Endodermal cell (in vitro differentiated cells): Measurements from ENCODE around the gene PTPRN2. TPM values are rescaled to one million over a fixed set of nuclear protein-coding genes. Genes with fewer than 3 reads are reported as not detected.

ENCODE experiments used
- DNase-seq: peaks from one replicate; pipeline ENCODE4 v3.0.0-alpha.2; 2017
- H3K27ac ChIP-seq: 2 replicates; pipeline ENCODE4 v1.5.1; 2013; ENCODE audit warnings: mild to moderate bottlenecking, low read depth, low read length, moderate library complexity
- H3K27me3 ChIP-seq: 2 replicates; pipeline ENCODE4 v1.6.1; 2013; ENCODE audit warnings: mild to moderate bottlenecking, low read length, moderate library complexity; ENCODE audit not compliant: insufficient read depth, control insufficient read depth, poor library complexity, severe bottlenecking
- H3K36me3 ChIP-seq: 2 replicates; pipeline ENCODE4 v1.7.0; 2013; ENCODE audit warnings: mild to moderate bottlenecking, low read length, moderate library complexity; ENCODE audit not compliant: control insufficient read depth, insufficient read depth
- H3K4me1 ChIP-seq: one replicate; pipeline ENCODE4 v1.7.0; 2013; ENCODE audit warnings: low read length; ENCODE audit not compliant: control insufficient read depth, insufficient read depth
- H3K4me3 ChIP-seq: 2 replicates; pipeline ENCODE4 v1.5.1; 2013; ENCODE audit warnings: mild to moderate bottlenecking, low read length, moderate library complexity
- H3K9ac ChIP-seq: 2 replicates; pipeline ENCODE4 v1.6.1; 2013; ENCODE audit warnings: mild to moderate bottlenecking, low read length, moderate library complexity; ENCODE audit not compliant: poor library complexity, severe bottlenecking; ENCODE audit errors: extremely low read depth
- H3K9me3 ChIP-seq: 2 replicates; pipeline ENCODE4 v1.6.1; 2013; ENCODE audit warnings: mild to moderate bottlenecking, low read length, moderate library complexity; ENCODE audit not compliant: control insufficient read depth
- H3K27ac Mint-ChIP-seq: 2 replicates; pipeline ENCODE4 v1.8.0; 2020; ENCODE audit warnings: mixed read lengths
- H3K27me3 Mint-ChIP-seq: 2 replicates; pipeline ENCODE4 v1.8.0; 2021; ENCODE audit warnings: mild to moderate bottlenecking, mixed read lengths; ENCODE audit not compliant: insufficient read depth
- H3K36me3 Mint-ChIP-seq: 2 replicates; pipeline ENCODE4 v1.8.0; 2020; ENCODE audit warnings: low read depth, mixed read lengths
- H3K4me1 Mint-ChIP-seq: 2 replicates; pipeline ENCODE4 v1.8.0; 2020; ENCODE audit warnings: mixed read lengths
- H3K4me3 Mint-ChIP-seq: 2 replicates; pipeline ENCODE4 v1.8.0; 2020; ENCODE audit warnings: mild to moderate bottlenecking, moderate library complexity, mixed read lengths
- H3K9me3 Mint-ChIP-seq: 2 replicates; pipeline ENCODE4 v1.8.0; 2020; ENCODE audit warnings: mild to moderate bottlenecking, mixed read lengths
- WGBS, 2 experiments: methylation state at CpG; one replicate each; pipeline versions ENCODE4 v1.1.5 to v1.1.7; 2013; ENCODE audit warnings: missing lambda C conversion rate in 2 of 2, mixed read lengths in 1 of 2; ENCODE audit not compliant: insufficient coverage in 1 of 2, insufficient read length in 1 of 2; 5-methylcytosine and 5-hydroxymethylcytosine counted together
- total RNA-seq, 2 donors: library from RNA; stranded (reverse); fragmentation: NEBNext Ultra II Directional in 1 of 2; extraction: Animal tissue kit (Norgen Biotek cat#: 25700) in 1 of 2; gene quantifications; 2 replicates in 1 of 2; 3 replicates in 1 of 2; pipeline ENCODE4 v1.2.1, GENCODE V29; 2021
- TF ChIP-seq, protein P1 (sequence below): fragments of 200-600 bp; sonication (generic); conservative IDR thresholded peaks from 2 replicates; pipeline ENCODE4 v1.5.0; 2021; ENCODE audit warnings: antibody characterized with exemption, mild to moderate bottlenecking

The PTPRN2 gene
- total RNA-seq, 2 donors from 2014 or later, result 0.69 to 1.2 TPM

DNA sequence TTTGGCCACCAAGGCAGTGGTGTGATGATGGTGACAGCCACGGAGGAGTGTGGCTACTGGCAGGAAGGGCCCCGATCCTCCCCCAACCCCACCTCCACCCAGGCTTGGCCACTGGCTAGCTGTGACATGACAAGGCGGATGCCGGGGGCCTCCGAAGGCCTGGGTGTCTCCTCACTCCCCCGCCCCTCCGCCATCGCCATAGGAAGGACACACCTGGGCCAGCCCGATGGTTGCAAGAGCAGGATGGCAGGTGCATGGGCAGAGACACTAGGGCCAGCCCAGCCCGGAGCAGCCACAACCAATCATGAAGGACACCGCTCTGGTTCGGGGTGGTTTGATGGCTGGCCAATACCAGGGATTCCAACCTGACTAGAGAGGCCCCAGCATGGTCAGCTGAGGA, 81.0 kb downstream of the PTPRN2 start:
- H3K9ac ChIP-seq, result no peak overlapping the region
- H3K27ac ChIP-seq, result no peak overlapping the region
- H3K4me1 ChIP-seq, result no peaks in the 10 kb centered on the region
- peaks cover 88% of the 10 kb centered on the region for H3K9me3 ChIP-seq
- no peak overlapping the region for H3K27ac Mint-ChIP-seq
- no peaks in the 10 kb centered on the region for H3K27me3 ChIP-seq
- TF ChIP-seq, protein P1, sequence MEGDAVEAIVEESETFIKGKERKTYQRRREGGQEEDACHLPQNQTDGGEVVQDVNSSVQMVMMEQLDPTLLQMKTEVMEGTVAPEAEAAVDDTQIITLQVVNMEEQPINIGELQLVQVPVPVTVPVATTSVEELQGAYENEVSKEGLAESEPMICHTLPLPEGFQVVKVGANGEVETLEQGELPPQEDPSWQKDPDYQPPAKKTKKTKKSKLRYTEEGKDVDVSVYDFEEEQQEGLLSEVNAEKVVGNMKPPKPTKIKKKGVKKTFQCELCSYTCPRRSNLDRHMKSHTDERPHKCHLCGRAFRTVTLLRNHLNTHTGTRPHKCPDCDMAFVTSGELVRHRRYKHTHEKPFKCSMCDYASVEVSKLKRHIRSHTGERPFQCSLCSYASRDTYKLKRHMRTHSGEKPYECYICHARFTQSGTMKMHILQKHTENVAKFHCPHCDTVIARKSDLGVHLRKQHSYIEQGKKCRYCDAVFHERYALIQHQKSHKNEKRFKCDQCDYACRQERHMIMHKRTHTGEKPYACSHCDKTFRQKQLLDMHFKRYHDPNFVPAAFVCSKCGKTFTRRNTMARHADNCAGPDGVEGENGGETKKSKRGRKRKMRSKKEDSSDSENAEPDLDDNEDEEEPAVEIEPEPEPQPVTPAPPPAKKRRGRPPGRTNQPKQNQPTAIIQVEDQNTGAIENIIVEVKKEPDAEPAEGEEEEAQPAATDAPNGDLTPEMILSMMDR, result no peak
- H3K4me3 Mint-ChIP-seq, result no peak overlapping the region
- DNase-seq, result no peak
- peaks cover 29% of the 10 kb centered on the region for H3K9me3 Mint-ChIP-seq
- H3K4me3 ChIP-seq, result no peak overlapping the region
- peaks cover 2% of the 10 kb centered on the region for H3K27me3 Mint-ChIP-seq
- H3K4me1 Mint-ChIP-seq, result no peaks in the 10 kb centered on the region
- H3K36me3 Mint-ChIP-seq, result no peaks in the 10 kb centered on the region
- no peaks in the 10 kb centered on the region for H3K36me3 ChIP-seq
- WGBS, 2 experiments, result 88 to 89% methylated on average over 7 to 12 of the region's 12 CpGs

DNA sequence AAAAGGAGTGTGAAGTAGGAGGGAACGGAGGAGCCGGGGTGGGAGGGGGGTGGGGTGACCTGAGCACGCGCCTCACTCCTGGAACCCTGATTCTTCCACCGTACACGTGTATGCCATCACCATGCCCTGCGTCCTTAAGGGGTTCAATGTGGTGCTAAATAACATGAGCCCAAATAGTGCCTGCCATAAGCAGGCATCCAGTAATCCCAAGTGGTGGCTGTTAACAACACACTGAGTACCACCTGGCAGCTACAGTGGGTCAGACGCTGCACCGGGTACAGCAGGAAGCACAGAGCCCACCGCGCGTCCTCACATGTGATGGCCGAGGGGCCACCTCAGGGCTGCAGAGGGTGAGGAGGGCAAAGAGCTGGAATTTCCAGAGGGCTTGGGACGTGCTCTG, 81.9 kb downstream of the PTPRN2 start:
- TF ChIP-seq, protein P1, result no peak
- peaks cover 20% of the 10 kb centered on the region for H3K9me3 Mint-ChIP-seq

DNA sequence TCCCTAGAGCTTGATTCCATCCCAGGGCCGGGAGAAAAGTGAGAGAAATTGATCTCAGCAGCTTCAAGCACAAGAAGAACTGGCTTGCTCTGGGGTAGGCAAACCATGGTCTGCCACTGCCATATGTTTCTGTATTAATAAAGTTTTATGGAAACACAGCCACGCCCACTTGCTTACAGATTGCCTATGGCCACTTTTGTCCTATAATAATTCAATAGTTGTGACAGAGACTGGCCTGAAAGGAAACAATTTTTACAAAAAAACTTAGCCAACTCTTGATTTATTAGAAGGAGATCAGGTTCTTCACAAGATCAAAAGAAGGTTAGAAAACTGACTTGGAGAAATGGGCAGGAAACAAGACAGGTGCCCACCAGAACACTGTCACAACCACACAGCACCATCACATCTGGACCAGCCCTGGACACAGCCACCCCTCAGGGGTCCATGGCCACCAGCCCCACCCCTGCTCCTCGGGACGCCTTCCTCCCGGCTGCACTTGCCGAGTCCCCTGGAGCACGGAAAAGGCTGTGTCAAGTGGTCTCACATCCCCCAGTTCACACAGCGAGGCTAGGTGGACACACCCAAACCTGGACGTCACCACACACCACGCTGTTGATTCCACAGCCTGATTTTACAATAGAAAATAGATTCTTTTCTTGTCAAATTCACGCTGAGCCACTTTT, 85.4 kb downstream of the PTPRN2 start:
- Mint-ChIP-seq H3K36me3 (no peaks in the 10 kb centered on the region), H3K4me3 (no peak overlapping the region), H3K27ac (no peak overlapping the region), H3K27me3 (peaks cover 2% of the 10 kb centered on the region), H3K4me1 (no peaks in the 10 kb centered on the region), H3K9me3 (peaks cover 15% of the 10 kb centered on the region)
- TF ChIP-seq, protein P1, result no peak
- Histone ChIP-seq H3K4me1 (no peaks in the 10 kb centered on the region), H3K36me3 (no peaks in the 10 kb centered on the region), H3K4me3 (no peak overlapping the region), H3K9me3 (peaks cover 86% of the 10 kb centered on the region), H3K27me3 (no peaks in the 10 kb centered on the region), H3K9ac (no peak overlapping the region), H3K27ac (no peak overlapping the region)
- 62 to 64% methylated on average over 6 to 11 of the region's 11 CpGs for WGBS, 2 experiments
- no peak for DNase-seq

More for the DNA sequence above, 81.9 kb downstream of the PTPRN2 start:
- Mint-ChIP-seq H3K4me1 (no peaks in the 10 kb centered on the region), H3K27me3 (peaks cover 2% of the 10 kb centered on the region), H3K4me3 (no peak overlapping the region), H3K36me3 (no peaks in the 10 kb centered on the region), H3K27ac (no peak overlapping the region)
- no peak overlapping the region for H3K4me3 ChIP-seq
- no peak for DNase-seq
- H3K4me1 ChIP-seq, result no peaks in the 10 kb centered on the region
- no peaks in the 10 kb centered on the region for H3K27me3 ChIP-seq
- no peak overlapping the region for H3K9ac ChIP-seq
- no peaks in the 10 kb centered on the region for H3K36me3 ChIP-seq
- WGBS, 2 experiments, result 87% methylated on average over 8 to 14 of the region's 14 CpGs
- H3K9me3 ChIP-seq, result peaks cover 81% of the 10 kb centered on the region
- H3K27ac ChIP-seq, result no peak overlapping the region
